ENCODE measurements around the gene MBNL1.

Gene MBNL1

GRCh38 chr3:152497457-152497856, 228.7 kb downstream of the MBNL1 start:
- no peak overlapping the region for H3K4me3 ChIP-seq (ENCODE audit: control insufficient read depth, low read depth, low read length)
- peak; percentile 88 for DNase-seq (ENCODE audit: low read depth)
- TF ChIP-seq CTCF (conservative IDR thresholded peaks at IDR 0.05; ENCODE audit: control insufficient read depth, insufficient read depth, low read depth, low read length): no peak

- DNase-seq (ENCODE audit: low read depth): no peak
- no peak overlapping the region for H3K4me3 ChIP-seq (ENCODE audit: control insufficient read depth, low read depth, low read length)
- TF ChIP-seq CTCF (conservative IDR thresholded peaks at IDR 0.05; ENCODE audit: control insufficient read depth, insufficient read depth, low read depth, low read length): no peak
Observed at GRCh38 chr3:152497890-152498289, 229.2 kb downstream of the MBNL1 start.

- no peak for TF ChIP-seq CTCF (conservative IDR thresholded peaks at IDR 0.05; ENCODE audit: control insufficient read depth, insufficient read depth, low read depth, low read length)
- H3K4me3 ChIP-seq (ENCODE audit: control insufficient read depth, low read depth, low read length): no peak overlapping the region
- no peak for DNase-seq (ENCODE audit: low read depth)
Observed at GRCh38 chr3:152499791-152500385, 231.2 kb downstream of the MBNL1 start.

- no peak for DNase-seq (ENCODE audit: low read depth)
- no peak for TF ChIP-seq CTCF (conservative IDR thresholded peaks at IDR 0.05; ENCODE audit: control insufficient read depth, insufficient read depth, low read depth, low read length)
- H3K4me3 ChIP-seq (ENCODE audit: control insufficient read depth, low read depth, low read length): no peak overlapping the region
Observed at GRCh38 chr3:152505926-152506325, 237.2 kb downstream of the MBNL1 start.

GRCh38 chr3:152508705-152509104, 240.0 kb downstream of the MBNL1 start:
- H3K4me3 ChIP-seq (ENCODE audit: control insufficient read depth, low read depth, low read length): no peak overlapping the region
- TF ChIP-seq CTCF (conservative IDR thresholded peaks at IDR 0.05; ENCODE audit: control insufficient read depth, insufficient read depth, low read depth, low read length): peak; percentile 21
- DNase-seq (ENCODE audit: low read depth): peak; percentile 37

- no peak for TF ChIP-seq CTCF (conservative IDR thresholded peaks at IDR 0.05; ENCODE audit: control insufficient read depth, insufficient read depth, low read depth, low read length)
- H3K4me3 ChIP-seq (ENCODE audit: control insufficient read depth, low read depth, low read length): no peak overlapping the region
- DNase-seq (ENCODE audit: low read depth): no peak
Observed at GRCh38 chr3:152511904-152512303, 243.2 kb downstream of the MBNL1 start.
